MM.1S (cell line): ENCODE results near the gene TTC19.

Source experiments
- EZH2 ChIP-seq: fragments of 300-600 bp; sonication (generic); optimal IDR thresholded peaks from 2 replicates; pipeline ENCODE3; 2017; ENCODE audit warnings: low read depth, mild to moderate bottlenecking, antibody characterized with exemption, low read length, mixed read lengths
- TF ChIP-seq, protein P1 (sequence below): fragments of 300-600 bp; sonication (generic); IDR thresholded peaks from 2 replicates; pipeline ENCODE4 v1.5.1; 2016; ENCODE audit warnings: antibody characterized with exemption, low read length, mixed read lengths

GRCh38 chr17:15955793-15956541 lies 43.7 kb upstream of the TTC19 start:
- TF ChIP-seq, protein P1, sequence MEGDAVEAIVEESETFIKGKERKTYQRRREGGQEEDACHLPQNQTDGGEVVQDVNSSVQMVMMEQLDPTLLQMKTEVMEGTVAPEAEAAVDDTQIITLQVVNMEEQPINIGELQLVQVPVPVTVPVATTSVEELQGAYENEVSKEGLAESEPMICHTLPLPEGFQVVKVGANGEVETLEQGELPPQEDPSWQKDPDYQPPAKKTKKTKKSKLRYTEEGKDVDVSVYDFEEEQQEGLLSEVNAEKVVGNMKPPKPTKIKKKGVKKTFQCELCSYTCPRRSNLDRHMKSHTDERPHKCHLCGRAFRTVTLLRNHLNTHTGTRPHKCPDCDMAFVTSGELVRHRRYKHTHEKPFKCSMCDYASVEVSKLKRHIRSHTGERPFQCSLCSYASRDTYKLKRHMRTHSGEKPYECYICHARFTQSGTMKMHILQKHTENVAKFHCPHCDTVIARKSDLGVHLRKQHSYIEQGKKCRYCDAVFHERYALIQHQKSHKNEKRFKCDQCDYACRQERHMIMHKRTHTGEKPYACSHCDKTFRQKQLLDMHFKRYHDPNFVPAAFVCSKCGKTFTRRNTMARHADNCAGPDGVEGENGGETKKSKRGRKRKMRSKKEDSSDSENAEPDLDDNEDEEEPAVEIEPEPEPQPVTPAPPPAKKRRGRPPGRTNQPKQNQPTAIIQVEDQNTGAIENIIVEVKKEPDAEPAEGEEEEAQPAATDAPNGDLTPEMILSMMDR = no peak
- no peak for TF ChIP-seq EZH2
